PFSK-1 (cell line): ENCODE measurements around the gene CALCOCO1.

Source experiments
- FOXP2 ChIP-seq: optimal IDR thresholded peaks from 2 replicates; pipeline ENCODE3; 2011; ENCODE audit warnings: borderline replicate concordance, control low read depth, inconsistent platforms; ENCODE audit not compliant: insufficient read depth; ENCODE audit errors: extremely low read length, extremely low read depth
- POLR2AphosphoS5 ChIP-seq: IDR thresholded peaks from 2 replicates; pipeline ENCODE4 v1.6.1; 2012; ENCODE audit warnings: low read depth, mild to moderate bottlenecking, control low read depth, low read length, moderate library complexity
- REST ChIP-seq, 2 experiments: IDR thresholded peaks; 2 replicates each; pipeline versions ENCODE4 v1.6.1 to v1.8.0; 2011 to 2012; ENCODE audit warnings: low read depth in 2 of 2, low read length in 2 of 2, control low read depth in 1 of 2, inconsistent platforms in 1 of 2, mild to moderate bottlenecking in 1 of 2, moderate library complexity in 1 of 2; ENCODE audit not compliant: insufficient read depth in 1 of 2
- SIN3A ChIP-seq: IDR thresholded peaks from 2 replicates; pipeline ENCODE4 v1.6.1; 2012; ENCODE audit warnings: mild to moderate bottlenecking, low read length, moderate library complexity, borderline replicate concordance; ENCODE audit not compliant: insufficient read depth
- TAF1 ChIP-seq: IDR thresholded peaks from 2 replicates; pipeline ENCODE4 v1.6.1; 2012; ENCODE audit warnings: low read length, control low read depth, borderline replicate concordance; ENCODE audit not compliant: insufficient read depth

The CALCOCO1 gene

GRCh38 chr12:53746592-53747092, 19.4 kb upstream of the CALCOCO1 start:
- TF ChIP-seq FOXP2 (no peak), POLR2AphosphoS5 (no peak), REST (IDR thresholded peaks at IDR 0.05; ENCODE audit: insufficient read depth in 1 of 2, low read depth in 2 of 2, low read length in 2 of 2) (no peak)

- no peak for TF ChIP-seq POLR2AphosphoS5
- no peak for TF ChIP-seq FOXP2
- no peak for TF ChIP-seq REST (IDR thresholded peaks at IDR 0.05; ENCODE audit: insufficient read depth in 1 of 2, low read depth in 2 of 2, low read length in 2 of 2)
- TF ChIP-seq TAF1 = no peak
- TF ChIP-seq SIN3A = no peak
These were observed 17.5 kb upstream of the CALCOCO1 start for GRCh38 chr12:53744751-53745150.

GRCh38 chr12:53744130-53744441, 16.8 kb upstream of the CALCOCO1 start:
- TF ChIP-seq REST (IDR thresholded peaks at IDR 0.05; ENCODE audit: insufficient read depth in 1 of 2, low read depth in 2 of 2, low read length in 2 of 2) (no peak), SIN3A (no peak), POLR2AphosphoS5 (no peak), FOXP2 (no peak), TAF1 (no peak)

GRCh38 chr12:53743266-53744129, 16.2 kb upstream of the CALCOCO1 start:
- TF ChIP-seq FOXP2 (no peak), TAF1 (no peak), SIN3A (no peak), POLR2AphosphoS5 (no peak), REST (IDR thresholded peaks at IDR 0.05; ENCODE audit: insufficient read depth in 1 of 2, low read depth in 2 of 2, low read length in 2 of 2) (no peak)

- TF ChIP-seq REST (IDR thresholded peaks at IDR 0.05; ENCODE audit: insufficient read depth in 1 of 2, low read depth in 2 of 2, low read length in 2 of 2) (no peak), SIN3A (no peak), FOXP2 (no peak), POLR2AphosphoS5 (no peak), TAF1 (no peak)
These were observed 12.9 kb upstream of the CALCOCO1 start for GRCh38 chr12:53740130-53740491.
